Measurements from ENCODE around the gene ELL2. TPM values are rescaled to one million over a fixed set of nuclear protein-coding genes. Genes with fewer than 3 reads are reported as not detected.

Gene ELL2
- total RNA-seq, 6 experiments from 2014 or later = 74.3 to 96.4 (median 84.5) TPM

GRCh38 chr5:95917207-95917606 is 44.4 kb downstream of the ELL2 start:
- peak in 1 of 4 donors; percentile 25 for ATAC-seq
- Histone ChIP-seq H3K9me3 (no peaks in the 10 kb centered on the region), H3K4me3 (no peak overlapping the region), H3K36me3 (peaks cover 0 to 7% (median 0%) of the 10 kb centered on the region in 4 donors), H3K27me3 (no peaks in the 10 kb centered on the region), H3K4me1 (peaks cover 0 to 62% (median 19%) of the 10 kb centered on the region in 4 donors), H3K27ac (peak overlapping the region in 1 of 3 donors; percentile 6)
- TF ChIP-seq POLR2A (IDR thresholded peaks at IDR 0.05) (no peak), CTCF (IDR thresholded peaks at IDR 0.05) (no peak)
- DNase-seq = no peak
- intact Hi-C loops (cut with DNase I) = no loop called here

GRCh38 chr5:95916687-95917085 is 45.0 kb downstream of the ELL2 start:
- no peak overlapping the region for H3K27ac ChIP-seq
- 43% methylated on average over 4 of the region's 4 CpGs for WGBS (ENCODE audit: insufficient coverage, low coverage, low lambda C conversion rate, missing lambda C conversion rate)

GRCh38 chr5:95915999-95916686 is 45.5 kb downstream of the ELL2 start:
- peak in 3 of 4 donors; percentile 16 to 23 (median 17) for ATAC-seq
- 63% methylated on average over 3 of the region's 3 CpGs for WGBS (ENCODE audit: insufficient coverage, low coverage, low lambda C conversion rate, missing lambda C conversion rate)
- no peaks in the 10 kb centered on the region for H3K27me3 ChIP-seq
- no peaks in the 10 kb centered on the region for H3K9me3 ChIP-seq
- TF ChIP-seq POLR2A (IDR thresholded peaks at IDR 0.05) (no peak), CTCF (IDR thresholded peaks at IDR 0.05) (no peak)
- no peak overlapping the region for H3K4me3 ChIP-seq
- DNase-seq = no peak
- intact Hi-C loops (cut with DNase I) = no loop called here
- no peak overlapping the region for H3K27ac ChIP-seq
- H3K4me1 ChIP-seq = peaks cover 0 to 64% (median 17%) of the 10 kb centered on the region in 4 donors
- peaks cover 0 to 14% (median 0%) of the 10 kb centered on the region in 4 donors for H3K36me3 ChIP-seq

More at GRCh38 chr5:95916687-95917085, 45.0 kb downstream of the ELL2 start:
- DNase-seq = no peak
- H3K36me3 ChIP-seq = peaks cover 0 to 9% (median 0%) of the 10 kb centered on the region in 4 donors
- peak in 3 of 4 donors; percentile 9 to 55 (median 12) for ATAC-seq
- no peaks in the 10 kb centered on the region for H3K27me3 ChIP-seq
- TF ChIP-seq POLR2A (IDR thresholded peaks at IDR 0.05) (no peak), CTCF (IDR thresholded peaks at IDR 0.05) (no peak)
- H3K4me1 ChIP-seq = peaks cover 0 to 67% (median 19%) of the 10 kb centered on the region in 4 donors
- no peak overlapping the region for H3K4me3 ChIP-seq
- H3K9me3 ChIP-seq = no peaks in the 10 kb centered on the region
- intact Hi-C loops (cut with DNase I) = no loop called here

GRCh38 chr5:95913663-95914062 is 48.0 kb downstream of the ELL2 start:
- TF ChIP-seq CTCF (IDR thresholded peaks at IDR 0.05) (no peak), POLR2A (IDR thresholded peaks at IDR 0.05) (no peak)
- DNase-seq = no peak
- H3K27me3 ChIP-seq = no peaks in the 10 kb centered on the region
- no peak overlapping the region for H3K27ac ChIP-seq
- H3K4me1 ChIP-seq = peaks cover 0 to 44% (median 13%) of the 10 kb centered on the region in 4 donors
- ATAC-seq = no peak
- peaks cover 0 to 14% (median 0%) of the 10 kb centered on the region in 4 donors for H3K36me3 ChIP-seq
- H3K4me3 ChIP-seq = no peak overlapping the region
- intact Hi-C loops (cut with DNase I) = no loop called here
- 86% methylated on average over 6 of the region's 6 CpGs for WGBS (ENCODE audit: insufficient coverage, low coverage, low lambda C conversion rate, missing lambda C conversion rate)
- H3K9me3 ChIP-seq = no peaks in the 10 kb centered on the region
